Tibial nerve (tissue), 4 donors: ENCODE data around the gene TMEM213. TPM values are rescaled to one million over a fixed set of nuclear protein-coding genes. Genes with fewer than 3 reads are reported as not detected.

Source experiments
- DNase-seq, 2 donors: peaks; one replicate each; pipeline ENCODE4 v3.0.0-alpha.2; 2019; ENCODE audit warnings: low spot score in 2 of 2
- H3K27ac ChIP-seq, 4 donors: fragments of 200-600 bp; sonication (generic) in 3 of 4; one replicate each; pipeline ENCODE4 v1.5.1; 2017 to 2019; ENCODE audit warnings: mild to moderate bottlenecking in 1 of 4
- H3K27me3 ChIP-seq, 2 donors: fragments of 200-600 bp; sonication (generic) in 1 of 2; one replicate each; pipeline versions ENCODE4 v1.5.1 to v1.6.0; 2017 to 2019
- H3K36me3 ChIP-seq, 3 donors: fragments of 200-600 bp; sonication (generic); one replicate each; pipeline ENCODE4 v1.5.1; 2018 to 2019
- H3K4me1 ChIP-seq, 4 donors: fragments of 200-600 bp; sonication (generic) in 3 of 4; one replicate each; pipeline ENCODE4 v1.5.1; 2017 to 2019
- H3K4me3 ChIP-seq, 4 donors: fragments of 200-600 bp; sonication (generic) in 3 of 4; one replicate each; pipeline ENCODE4 v1.5.1; 2017 to 2019; ENCODE audit warnings: mild to moderate bottlenecking in 1 of 4, moderate library complexity in 1 of 4
- H3K9me3 ChIP-seq, 4 donors: fragments of 200-600 bp; sonication (generic) in 3 of 4; one replicate each; pipeline ENCODE4 v1.5.1; 2017 to 2019
- CTCF ChIP-seq, 5 experiments: fragments of 200-600 bp in 3 of 5; fragments of 450-650 bp in 2 of 5; sonication (generic) in 3 of 5; IDR thresholded peaks; one replicate each; pipeline ENCODE4 v1.5.1; 2016 to 2019; ENCODE audit warnings: antibody characterized with exemption in 5 of 5, mild to moderate bottlenecking in 3 of 5, moderate library complexity in 2 of 5
- EP300 ChIP-seq, 2 donors: sonication (generic); formaldehyde crosslinking; IDR thresholded peaks; one replicate each; pipeline ENCODE4 v1.6.1; 2017; ENCODE audit warnings: antibody characterized with exemption in 2 of 2, mild to moderate bottlenecking in 1 of 2
- POLR2A ChIP-seq, 2 donors: fragments of 450-650 bp; IDR thresholded peaks; one replicate each; pipeline ENCODE4 v1.6.1; 2017; ENCODE audit warnings: antibody characterized with exemption in 2 of 2, mild to moderate bottlenecking in 2 of 2, moderate library complexity in 2 of 2
- WGBS, 2 donors: methylation state at CpG; one replicate each; pipeline ENCODE4 v1.1.5; 2018; 5-methylcytosine and 5-hydroxymethylcytosine counted together
- total RNA-seq, 4 donors: library from RNA; depleted of rRNA; stranded (reverse); fragments of >200 nt; gene quantifications; one replicate each; pipeline ENCODE4 v1.1.0, GENCODE V29; 2016

The TMEM213 gene
- total RNA-seq, 4 donors from 2014 or later: not detected

GRCh38 chr7:138879356-138879755 lies 81.6 kb downstream of the TMEM213 start:
- WGBS, 2 donors: 95 to 96% methylated on average over 10 of the region's 10 CpGs
- H3K27me3 ChIP-seq: no peaks in the 10 kb centered on the region

GRCh38 chr7:138880881-138881578 lies 83.2 kb downstream of the TMEM213 start:
- Histone ChIP-seq H3K27me3 (no peaks in the 10 kb centered on the region), H3K4me3 (no peak overlapping the region), H3K36me3 (no peaks in the 10 kb centered on the region), H3K9me3 (no peaks in the 10 kb centered on the region), H3K27ac (peak overlapping the region in 1 of 4 donors; percentile 36), H3K4me1 (peaks cover 0 to 8% (median 0%) of the 10 kb centered on the region in 4 donors)
- TF ChIP-seq EP300 (IDR thresholded peaks at IDR 0.05): no peak
- no peak for TF ChIP-seq POLR2A (IDR thresholded peaks at IDR 0.05)
- no peak for TF ChIP-seq CTCF (IDR thresholded peaks at IDR 0.05)
- peak; percentile 30 to 56 for DNase-seq
- 37 to 54% methylated on average over 12 to 13 of the region's 13 CpGs for WGBS, 2 donors

More at GRCh38 chr7:138879356-138879755, 81.6 kb downstream of the TMEM213 start:
- no peak for DNase-seq
- Histone ChIP-seq H3K9me3 (no peaks in the 10 kb centered on the region), H3K27ac (no peak overlapping the region), H3K4me1 (peaks cover 0 to 8% (median 0%) of the 10 kb centered on the region in 4 donors), H3K4me3 (no peak overlapping the region), H3K36me3 (no peaks in the 10 kb centered on the region)
- TF ChIP-seq EP300 (IDR thresholded peaks at IDR 0.05) (no peak), CTCF (IDR thresholded peaks at IDR 0.05) (no peak), POLR2A (IDR thresholded peaks at IDR 0.05) (no peak)

- no peaks in the 10 kb centered on the region for H3K36me3 ChIP-seq
- no peak for DNase-seq
- no peaks in the 10 kb centered on the region for H3K27me3 ChIP-seq
- peak overlapping the region in 1 of 4 donors; percentile 36 for H3K27ac ChIP-seq
- no peaks in the 10 kb centered on the region for H3K9me3 ChIP-seq
- 52 to 57% methylated on average over 6 of the region's 6 CpGs for WGBS, 2 donors
- peaks cover 0 to 13% (median 0%) of the 10 kb centered on the region in 4 donors for H3K4me1 ChIP-seq
- no peak overlapping the region for H3K4me3 ChIP-seq
- TF ChIP-seq POLR2A (IDR thresholded peaks at IDR 0.05) (no peak), EP300 (IDR thresholded peaks at IDR 0.05) (no peak), CTCF (IDR thresholded peaks at IDR 0.05) (no peak)
Measured at GRCh38 chr7:138881579-138882188, 83.9 kb downstream of the TMEM213 start.

- H3K27me3 ChIP-seq: no peaks in the 10 kb centered on the region
- peak overlapping the region in 1 of 4 donors; percentile 36 for H3K27ac ChIP-seq
- H3K4me1 ChIP-seq: peaks cover 0 to 14% (median 0%) of the 10 kb centered on the region in 4 donors
- DNase-seq: no peak
- WGBS, 2 donors: 90 to 96% methylated on average over 6 of the region's 6 CpGs
- no peak for TF ChIP-seq POLR2A (IDR thresholded peaks at IDR 0.05)
- TF ChIP-seq EP300 (IDR thresholded peaks at IDR 0.05): no peak
- no peak for TF ChIP-seq CTCF (IDR thresholded peaks at IDR 0.05)
- no peaks in the 10 kb centered on the region for H3K9me3 ChIP-seq
- no peaks in the 10 kb centered on the region for H3K36me3 ChIP-seq
- H3K4me3 ChIP-seq: no peak overlapping the region
Measured at GRCh38 chr7:138882249-138882648, 84.5 kb downstream of the TMEM213 start.
